Measurements from ENCODE around the gene DUOX2.
A peak's percentile ranks its signal among the peaks of the same experiment; 100 is the strongest.
"Not testable (repeated sequence)": the region's sequence is repeated elsewhere in the genome, so short reads cannot be mapped to it uniquely, and the experiment has no call there.

Gene DUOX2

DNA sequence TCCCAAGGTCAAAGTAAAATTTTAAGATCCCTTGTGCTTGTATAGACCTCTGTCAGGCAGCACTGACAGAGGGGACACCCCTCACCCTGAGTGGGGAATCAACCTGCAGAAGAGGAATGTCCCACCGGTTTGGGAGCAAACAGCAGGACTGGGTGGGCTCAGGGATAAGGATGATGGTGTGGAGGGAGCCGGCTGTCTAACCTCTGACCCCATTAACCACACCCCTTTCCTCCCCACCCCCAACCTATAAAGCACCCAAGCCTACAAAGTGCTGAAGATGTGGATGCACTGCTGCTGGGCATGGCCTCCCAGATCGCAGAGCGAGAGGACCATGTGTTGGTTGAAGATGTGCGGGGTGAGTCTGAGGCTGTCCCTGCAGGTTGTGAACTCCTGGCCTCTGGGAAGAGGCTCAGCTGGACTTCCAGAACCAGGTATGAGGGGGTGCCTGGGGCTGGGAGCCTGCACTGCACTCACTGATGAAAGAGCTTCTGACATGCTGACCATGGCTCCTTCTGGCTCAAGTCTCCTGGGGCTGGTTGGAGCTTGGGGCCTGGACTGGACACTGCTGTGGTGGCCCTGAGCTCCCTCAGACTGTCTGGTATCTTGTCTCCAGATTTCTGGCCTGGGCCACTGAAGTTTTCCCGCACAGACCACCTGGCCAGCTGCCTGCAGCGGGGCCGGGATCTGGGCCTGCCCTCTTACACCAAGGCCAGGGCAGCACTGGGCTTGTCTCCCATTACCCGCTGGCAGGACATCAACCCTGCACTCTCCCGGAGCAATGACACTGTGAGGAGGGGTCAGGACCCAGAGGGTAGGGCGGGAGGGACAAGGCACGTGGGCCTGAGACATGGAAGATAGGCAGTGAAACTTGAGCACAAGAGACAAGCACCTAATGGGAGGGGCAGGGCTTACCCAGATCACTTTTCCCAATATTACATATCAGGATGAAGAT is 25.1 kb upstream of the DUOX2 start:
- DNase-seq: no peak

DNA sequence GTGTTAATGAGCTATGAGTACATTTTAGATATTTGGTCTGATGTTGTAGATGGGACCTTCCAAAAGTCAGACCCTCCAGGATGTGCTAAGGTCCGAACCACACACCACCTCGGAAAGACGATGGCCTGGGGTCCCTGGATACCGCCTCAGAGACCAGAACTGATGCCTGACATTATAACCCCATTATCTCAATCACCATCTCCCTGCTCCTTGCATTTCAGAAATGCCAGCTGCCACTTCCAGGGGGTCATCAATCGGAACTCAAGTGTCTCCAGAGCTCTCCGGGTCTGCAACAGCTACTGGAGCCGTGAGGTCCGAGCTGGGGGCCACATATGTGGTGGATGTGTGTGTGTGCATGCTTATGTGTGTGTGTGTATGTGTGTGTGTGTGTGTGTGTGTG is 23.7 kb upstream of the DUOX2 start:
- no peak for DNase-seq

DNA sequence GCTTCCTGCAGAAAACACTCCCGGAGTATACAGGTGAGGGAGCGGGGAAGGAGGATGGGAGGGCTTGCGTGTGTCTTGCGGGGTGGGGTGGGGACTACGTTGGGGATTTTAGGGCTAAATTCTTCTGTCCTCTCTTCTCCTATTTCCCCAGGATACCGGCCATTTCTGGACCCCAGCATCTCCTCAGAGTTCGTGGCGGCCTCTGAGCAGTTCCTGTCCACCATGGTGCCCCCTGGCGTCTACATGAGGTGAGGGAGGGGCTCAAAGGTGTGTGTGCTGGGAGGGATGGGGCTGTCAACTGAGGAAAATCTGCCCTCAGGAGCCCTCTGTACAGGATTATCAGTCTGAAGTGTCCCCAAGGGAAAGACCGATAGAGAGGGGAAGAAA is 22.4 kb upstream of the DUOX2 start:
- no peak for DNase-seq

DNA sequence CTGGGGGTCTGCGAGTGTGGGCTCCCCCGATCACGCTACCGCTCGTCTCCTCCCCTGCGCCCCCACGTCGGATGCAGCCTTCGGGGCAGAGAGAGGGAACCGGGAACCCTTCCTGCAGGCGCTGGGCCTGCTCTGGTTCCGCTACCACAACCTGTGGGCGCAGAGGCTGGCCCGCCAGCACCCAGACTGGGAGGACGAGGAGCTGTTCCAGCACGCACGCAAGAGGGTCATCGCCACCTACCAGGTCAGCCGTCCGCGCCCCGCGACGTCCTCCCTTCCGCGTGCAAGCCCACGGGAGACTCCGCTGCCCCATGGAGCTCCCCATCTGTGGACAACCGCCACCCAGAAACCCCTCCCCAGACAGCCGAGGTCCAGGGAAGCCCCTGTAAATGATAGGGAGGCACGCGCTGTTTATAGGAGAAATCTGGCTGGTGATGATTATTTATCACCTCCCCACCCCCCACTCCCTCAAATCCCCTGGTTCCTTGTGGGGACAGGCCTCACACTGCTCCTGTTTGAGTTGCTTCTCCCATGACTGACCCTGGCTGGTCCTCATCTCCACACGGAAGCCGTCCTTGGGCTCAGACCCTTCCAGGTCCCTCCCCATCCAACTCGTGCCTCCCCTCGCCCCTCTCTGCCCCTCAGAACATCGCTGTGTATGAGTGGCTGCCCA is 21.9 kb upstream of the DUOX2 start:
- not testable (repeated sequence) for DNase-seq

DNA sequence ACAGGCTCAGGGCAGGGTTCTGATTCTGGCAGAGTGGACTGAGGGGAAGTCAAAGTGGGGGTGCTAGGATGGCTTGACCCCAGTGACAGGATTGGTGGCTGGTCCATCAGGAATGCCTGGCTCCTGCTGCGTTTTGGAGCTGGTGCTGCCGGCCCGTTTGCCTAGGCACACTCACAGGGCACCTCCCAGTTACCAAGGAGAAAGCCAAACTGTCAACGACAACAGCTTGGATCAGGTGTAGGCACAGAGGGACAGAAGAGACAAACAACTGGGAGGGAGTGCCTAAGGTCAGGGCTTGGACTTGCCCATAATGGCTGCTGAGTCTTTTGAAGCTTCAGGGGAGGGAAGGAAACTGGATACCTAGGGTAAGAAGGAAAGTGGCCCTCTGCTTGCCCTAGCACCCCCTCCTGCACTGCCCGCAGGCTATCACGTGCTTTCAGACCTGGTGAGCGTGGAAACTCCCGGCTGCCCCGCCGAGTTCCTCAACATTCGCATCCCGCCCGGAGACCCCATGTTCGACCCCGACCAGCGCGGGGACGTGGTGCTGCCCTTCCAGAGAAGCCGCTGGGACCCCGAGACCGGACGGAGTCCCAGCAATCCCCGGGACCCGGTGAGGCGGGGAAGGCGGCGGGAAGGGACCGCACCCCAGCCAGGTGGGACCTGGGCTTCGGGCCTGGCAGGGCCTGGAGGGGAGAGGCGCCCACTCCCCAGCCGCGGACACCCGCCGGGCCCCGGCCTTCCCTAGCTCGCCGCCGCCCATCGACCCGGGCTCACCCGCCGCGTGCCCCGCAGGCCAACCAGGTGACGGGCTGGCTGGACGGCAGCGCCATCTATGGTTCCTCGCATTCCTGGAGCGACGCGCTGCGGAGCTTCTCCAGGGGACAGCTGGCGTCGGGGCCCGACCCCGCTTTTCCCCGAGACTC is 21.0 kb upstream of the DUOX2 start:
- no peak for DNase-seq

DNA sequence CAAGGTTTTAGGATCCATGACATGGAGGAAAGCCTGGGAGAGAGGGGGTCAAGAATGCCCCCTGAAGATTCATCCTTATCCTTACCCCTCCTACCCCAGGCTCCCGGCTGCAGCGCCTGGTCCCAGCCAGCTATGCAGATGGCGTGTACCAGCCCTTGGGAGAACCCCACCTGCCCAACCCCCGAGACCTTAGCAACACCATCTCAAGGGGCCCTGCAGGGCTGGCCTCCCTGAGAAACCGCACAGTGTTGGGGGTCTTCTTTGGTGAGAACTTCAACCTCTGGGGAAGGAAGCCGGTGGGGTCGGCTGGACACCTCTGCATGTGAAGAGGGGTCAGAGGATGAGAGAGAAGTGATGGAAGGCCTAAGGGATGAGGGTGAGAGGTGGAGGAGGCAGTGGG is 20.1 kb upstream of the DUOX2 start:
- no peak for DNase-seq

DNA sequence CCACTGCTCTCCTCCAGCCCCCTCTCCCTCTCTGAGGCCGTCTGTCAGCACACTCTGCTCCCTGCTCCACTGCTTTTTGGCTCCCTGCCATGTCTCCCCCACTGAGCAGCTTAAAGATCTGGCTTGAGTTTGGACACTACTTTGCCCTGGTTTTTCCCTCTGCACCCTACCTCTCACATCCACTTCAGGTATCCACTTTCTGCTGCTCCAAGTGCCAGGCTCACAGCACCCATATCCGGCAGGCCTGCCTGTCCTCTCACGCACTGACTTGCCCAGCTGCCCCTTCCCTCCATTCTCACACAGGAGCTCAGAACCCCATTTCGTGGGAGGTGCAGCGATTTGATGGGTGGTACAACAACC is 19.6 kb upstream of the DUOX2 start:
- no peak for DNase-seq

DNA sequence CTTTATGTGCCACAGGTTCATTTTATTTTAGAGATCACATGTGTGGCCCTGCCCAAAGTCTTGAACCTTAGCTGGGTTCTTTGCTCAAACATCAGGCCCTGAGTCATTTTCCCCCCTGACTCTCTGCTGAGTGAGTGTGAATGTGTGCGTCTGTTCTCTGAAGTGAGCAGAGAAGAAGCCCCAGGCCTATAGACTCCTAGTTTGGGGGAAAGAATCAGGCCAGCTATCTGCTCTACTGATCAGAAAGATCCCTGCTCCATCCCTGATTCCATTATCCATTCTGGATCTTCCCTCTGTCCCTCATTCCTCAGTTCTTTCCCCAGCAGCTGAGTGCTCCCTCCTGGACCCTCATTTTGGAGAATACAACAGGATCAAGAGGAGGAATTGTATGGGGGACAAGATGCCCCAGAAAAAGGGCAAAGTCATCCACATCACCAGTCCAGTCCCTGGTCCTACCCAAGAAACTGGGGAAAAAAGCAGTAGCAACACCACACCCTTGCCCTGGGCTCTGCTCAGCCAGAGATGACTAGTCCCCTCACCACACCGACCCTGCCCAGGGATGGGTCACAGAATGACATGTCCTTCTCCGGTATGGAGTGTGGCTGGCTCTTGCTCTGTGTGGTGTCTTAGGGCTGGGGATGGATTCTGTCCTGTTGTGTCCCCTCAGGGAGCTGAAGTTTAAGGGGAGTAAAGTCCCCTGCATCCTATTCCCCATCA is 19.0 kb upstream of the DUOX2 start:
- DNase-seq: no peak

DNA sequence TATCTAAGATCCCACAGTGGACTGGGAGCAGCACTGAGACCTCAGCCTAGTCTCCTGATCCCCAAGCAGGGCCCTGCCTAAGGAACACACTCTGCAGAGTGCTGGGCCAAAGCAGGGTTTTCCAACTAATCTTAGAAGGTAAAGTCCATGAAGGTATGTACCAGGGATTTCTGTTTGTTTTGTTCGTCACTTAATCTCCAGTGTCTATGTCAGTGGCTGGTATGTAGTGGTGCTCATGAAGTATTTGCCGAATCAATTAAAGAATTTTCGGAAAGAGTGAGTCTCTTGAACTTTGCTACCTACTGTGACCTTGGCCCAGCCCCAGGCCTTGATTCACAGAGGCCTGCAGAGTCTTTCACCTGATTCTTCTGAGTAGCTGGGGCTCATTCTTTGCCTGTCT is 17.5 kb upstream of the DUOX2 start:
- no peak for DNase-seq

DNA sequence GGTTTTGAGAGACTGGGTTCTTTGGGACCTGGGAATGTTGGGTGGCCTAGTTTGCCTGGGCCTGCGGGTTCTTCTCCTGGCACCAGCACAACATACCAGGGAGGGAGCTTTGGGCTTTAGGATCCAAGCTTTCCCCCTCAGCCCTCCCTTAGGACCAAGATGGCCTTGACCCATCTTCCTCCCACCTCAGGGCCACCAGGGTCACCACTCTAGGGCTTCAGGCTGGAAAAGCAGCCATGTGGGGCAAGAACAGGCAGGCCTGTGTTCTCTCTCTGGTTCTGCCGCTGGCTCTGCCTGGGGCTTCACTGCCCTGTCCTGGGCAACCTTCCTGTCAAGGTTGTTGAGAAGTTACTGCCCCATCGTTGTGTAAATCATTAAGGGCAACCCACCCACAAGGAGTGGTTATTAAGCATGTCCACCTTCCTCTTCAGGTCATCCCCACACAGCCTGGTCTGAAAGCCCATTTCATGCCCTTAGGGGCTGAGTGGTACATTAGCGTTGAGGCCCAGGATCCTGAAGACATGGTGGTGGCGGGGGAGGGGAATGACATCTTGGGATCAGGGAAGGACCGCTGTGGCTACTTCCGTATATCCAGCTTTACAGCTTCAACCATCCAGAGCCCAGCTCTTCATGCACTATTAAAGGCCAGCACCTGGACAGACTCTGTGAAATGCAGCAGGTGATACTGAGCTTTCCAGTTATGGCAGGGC is 16.5 kb upstream of the DUOX2 start:
- no peak for DNase-seq

DNA sequence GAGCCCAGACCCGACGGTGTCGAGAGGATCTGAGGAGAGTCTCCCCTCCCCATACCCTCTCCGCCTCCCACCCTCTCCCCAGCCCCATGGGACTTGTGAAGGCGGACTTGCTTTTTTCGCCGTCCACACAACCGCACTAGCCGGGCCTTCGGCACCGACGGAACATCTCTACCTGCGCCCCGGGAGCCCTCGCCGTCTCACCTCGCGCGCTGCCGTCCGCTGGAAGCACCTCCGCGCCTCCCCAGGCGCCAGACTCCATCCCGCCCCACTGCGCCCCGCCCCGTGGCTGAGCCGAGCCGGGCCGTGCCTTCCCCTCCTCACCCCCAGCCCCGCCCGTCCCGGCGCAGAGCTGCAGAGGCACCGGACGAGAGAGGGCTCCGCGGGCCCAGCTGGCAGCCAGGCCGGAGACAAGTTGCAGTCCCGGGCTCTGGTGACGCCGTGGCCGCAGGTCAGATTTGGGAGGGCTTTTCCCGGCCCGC is 15.7 kb upstream of the DUOX2 start, which contains the start of the genes DUOX1 and DUOXA1:
DUOX1 (plus strand) TSS at position 344 of the 479 bp plus-strand sequence. CDS start 1,973 bp downstream, outside the sequence.
DUOXA1 (minus strand) TSS at position 229 of the 479 bp plus-strand sequence. CDS start 6,865 bp downstream, outside the sequence.
- peak; percentile 22 for DNase-seq

DNA sequence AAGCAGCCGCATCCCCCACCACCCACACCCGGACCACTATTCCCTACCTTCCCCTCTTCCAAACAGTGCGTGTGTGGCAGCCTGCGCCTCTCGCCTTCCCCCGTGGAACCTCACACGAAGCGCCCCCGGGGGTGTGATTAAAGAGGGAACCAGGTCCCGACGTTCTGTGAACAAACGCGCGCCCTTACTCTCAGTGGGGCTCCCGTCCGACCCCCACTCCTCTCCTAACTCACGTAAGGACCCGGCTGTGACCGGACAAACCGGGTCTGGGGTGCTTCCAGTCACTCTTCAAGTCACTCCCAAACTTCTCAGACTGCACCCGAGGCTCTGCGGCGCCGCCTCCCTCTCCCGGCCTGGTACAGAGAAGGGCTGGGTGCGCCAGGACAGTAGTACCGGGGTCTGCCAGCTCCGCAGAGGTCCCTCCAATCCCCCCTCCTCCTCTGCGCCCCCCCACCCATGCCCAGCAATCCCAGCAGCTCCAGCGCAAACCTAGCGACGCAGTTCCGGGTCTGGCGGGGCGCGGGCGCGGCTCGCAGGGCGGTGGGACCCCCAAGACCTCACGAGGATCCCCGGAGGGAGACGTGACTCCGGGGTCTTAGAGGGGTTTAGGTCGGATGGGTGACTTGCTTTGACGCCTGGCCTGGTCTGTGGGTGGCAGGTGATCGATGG is 15.1 kb upstream of the DUOX2 start:
- DNase-seq: no peak

DNA sequence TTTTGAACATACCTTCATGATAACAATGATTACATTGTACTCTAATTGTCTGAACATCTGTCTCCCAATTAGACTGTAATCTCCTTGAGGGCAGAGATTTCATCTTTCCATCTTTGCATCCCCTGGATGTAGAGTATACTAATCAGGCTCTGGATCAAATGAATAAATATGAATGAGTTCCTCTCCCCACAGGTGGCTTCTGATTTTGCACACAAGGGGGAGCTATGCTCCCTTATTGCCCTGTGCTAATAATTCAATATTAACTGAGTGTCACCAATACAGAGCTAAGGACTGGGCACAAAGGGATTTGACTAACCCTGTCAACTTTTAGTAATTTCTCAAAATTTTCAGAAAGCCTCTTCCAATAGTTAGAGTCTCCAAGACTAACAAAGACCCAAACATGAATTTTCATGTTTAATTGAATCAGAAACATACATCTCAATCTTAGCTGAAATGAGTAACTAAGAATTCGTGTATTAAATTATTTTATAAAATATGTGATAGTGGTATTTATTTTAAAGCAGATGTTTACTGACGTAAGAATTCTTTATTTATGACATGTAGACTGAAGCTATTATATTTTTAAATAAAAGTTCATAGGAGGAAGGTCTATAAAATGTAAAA is 12.7 kb upstream of the DUOX2 start:
- DNase-seq: peak; percentile 38

DNA sequence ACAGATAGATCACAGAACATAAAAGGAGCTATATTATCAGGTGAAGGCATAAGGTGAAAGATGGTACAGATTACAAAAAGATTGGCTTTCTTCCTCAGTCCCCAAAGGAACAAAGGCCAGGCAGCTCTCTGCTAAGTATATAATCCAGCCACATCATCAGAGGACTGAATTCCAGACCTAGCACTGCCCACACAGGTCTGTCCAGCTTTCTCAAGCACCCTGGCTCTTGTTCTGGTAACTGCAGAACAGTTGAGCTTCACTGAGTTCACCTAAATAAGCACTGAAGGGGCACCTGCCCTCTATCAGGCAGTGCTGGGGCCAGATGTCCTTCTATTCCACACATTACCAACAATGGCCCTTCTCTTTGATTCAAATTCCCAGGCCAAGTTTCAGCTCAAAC is 9.4 kb upstream of the DUOX2 start:
- no peak for DNase-seq

DNA sequence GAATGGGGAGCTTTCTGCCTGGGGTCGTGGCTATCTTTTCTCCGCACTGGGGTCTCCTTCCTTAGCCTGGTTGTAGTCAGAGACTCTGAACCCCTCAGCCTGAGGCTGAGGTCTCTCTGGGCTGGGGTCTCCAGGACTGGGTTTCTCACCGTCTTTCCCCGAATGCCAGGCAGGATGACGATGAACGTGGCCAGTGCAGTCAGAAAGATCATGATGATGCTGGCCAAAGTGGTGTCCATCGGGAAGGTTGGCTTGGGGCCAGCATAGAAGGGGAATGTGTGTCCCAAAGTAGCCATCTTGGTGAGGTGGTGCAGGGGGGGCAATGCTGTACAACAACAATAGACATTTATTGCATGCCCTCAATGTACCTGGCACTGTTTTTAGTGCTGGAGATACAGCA is 8.7 kb upstream of the DUOX2 start:
- DNase-seq: no peak

DNA sequence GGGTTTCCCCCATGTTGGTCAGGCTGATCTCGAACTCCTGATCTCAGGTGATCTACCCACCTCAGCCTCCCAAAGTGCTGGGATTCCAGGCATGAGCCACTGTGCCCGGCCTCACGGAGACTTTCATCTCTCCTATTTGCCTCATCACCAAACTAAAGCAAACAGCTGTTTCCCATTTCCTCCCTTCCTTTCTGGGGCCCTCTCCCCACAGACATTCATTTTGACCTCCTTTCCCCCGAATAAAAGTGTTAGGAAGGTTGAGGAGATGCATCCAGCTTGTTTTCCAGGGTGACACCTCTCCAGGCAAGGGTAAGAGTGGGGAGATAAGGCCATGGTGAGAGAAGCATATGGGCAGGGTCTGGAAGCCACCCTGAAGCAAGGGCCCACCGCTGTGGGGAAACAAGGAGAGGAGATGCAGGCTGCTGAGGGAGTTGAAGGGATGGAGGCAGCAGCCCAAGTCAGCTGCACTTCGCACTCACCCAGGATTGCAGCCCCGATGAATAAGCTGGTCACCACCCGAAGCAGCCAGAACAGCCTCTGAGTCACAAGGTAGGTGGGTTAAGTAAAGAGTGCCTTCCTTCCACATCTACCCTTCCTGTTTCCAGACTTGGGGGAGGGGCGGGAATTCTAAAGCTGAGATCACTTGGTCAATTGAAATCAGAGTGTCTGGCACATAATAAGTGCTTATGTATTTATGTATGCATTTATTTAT is 7.9 kb upstream of the DUOX2 start:
- DNase-seq: no peak

DNA sequence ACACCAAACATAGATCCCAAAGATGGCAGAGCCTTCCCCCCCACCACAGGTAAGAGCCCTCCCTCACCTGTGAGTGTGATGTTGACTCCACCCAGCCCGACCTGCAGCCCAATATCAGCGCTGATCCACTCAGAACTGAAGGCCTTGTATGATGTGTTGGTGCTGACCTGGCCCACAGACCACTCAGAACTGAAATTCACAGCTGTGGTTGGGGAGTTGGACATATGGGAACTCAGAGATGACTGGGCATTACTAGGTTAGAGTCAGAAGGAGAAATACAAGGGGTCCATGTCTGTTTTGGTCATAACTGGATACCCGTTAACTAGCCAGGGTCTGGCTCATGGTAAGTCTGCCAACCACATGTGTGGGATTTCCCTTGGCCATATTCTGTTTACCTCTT is 7.0 kb upstream of the DUOX2 start:
- DNase-seq: no peak

DNA sequence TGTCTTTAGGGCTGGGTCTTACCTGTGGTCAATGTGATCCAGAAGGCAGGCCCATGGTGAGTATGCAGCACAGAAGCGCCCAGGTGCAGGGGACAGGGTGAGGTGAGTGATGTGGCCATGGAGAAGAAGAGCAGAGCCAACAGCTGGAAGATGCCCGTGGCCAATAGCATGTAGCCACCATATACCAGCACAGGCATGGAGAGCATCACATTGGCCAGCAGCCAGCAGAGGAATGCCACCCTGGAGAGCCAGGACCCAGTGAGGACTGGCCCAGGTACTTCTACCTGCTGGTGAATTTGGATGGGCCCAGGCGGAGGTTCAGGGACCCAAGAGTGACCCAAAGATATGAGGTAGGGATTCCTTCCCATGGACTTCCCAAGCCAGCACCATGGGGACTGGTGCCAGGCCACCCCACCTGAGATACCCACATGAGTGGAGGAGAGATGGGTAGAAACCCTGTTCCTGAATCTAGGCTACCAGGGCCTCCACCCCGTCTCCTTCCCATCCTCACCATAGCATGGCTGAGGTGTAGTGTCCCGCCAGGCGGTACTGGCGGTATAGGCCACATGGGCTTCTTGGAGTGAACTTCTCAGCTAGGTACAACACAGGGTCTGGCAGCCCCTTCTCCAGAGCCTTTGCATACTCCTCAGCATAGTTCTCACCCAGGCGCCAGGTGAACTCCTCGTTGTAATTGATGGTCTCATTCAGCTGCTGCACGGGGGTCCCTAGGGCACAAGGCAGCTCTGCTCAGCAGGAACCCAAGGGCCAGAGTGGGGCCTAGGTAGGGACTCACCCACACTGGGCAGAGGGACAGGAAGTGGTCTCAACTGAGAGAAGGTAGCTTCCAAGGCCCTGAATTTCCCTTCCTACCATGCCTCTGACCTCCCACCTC is 6.4 kb upstream of the DUOX2 start:
- DNase-seq: no peak

DNA sequence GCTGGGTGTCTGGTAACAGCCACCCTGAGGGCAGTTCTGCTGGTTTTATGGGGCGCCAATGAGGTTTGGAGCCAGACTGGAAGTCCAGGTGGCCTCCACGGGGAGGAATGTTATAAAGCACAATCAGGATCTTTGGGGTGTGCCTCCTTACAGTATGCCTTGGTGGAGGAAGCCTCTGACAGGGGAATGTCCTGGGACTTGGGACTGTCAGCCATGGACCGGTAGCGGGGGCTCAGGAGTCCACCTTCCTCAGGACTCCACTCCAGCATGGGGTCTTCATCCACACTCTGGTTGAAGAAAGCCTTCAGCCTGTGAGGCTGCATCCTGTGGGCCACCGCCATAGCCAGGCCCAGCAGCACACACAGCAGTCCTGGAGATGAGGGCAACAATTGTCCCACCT is 5.0 kb upstream of the DUOX2 start:
- no peak for DNase-seq
